ENCODE measurements around the gene TRPM2. TPM values are rescaled to one million over a fixed set of nuclear protein-coding genes. Genes with fewer than 3 reads are reported as not detected.

The TRPM2 gene
- total RNA-seq, 1 experiment from 2014 or later: not detected

- in situ Hi-C loops (cut with HindIII; ENCODE audit: low sequenced_read_pairs): no loop called here
- DNase-seq (ENCODE audit: low spot score): no peak
Measured at GRCh38 chr21:44368711-44369446, 15.5 kb downstream of the TRPM2 start.

- peak; percentile 23 for DNase-seq (ENCODE audit: low spot score)
- in situ Hi-C loops (cut with HindIII; ENCODE audit: low sequenced_read_pairs): no loop called here
Measured at GRCh38 chr21:44370027-44370735, 16.8 kb downstream of the TRPM2 start.

- no peak for DNase-seq (ENCODE audit: low spot score)
- in situ Hi-C loops (cut with HindIII; ENCODE audit: low sequenced_read_pairs): no loop called here
Measured at GRCh38 chr21:44370786-44371410, 17.5 kb downstream of the TRPM2 start.

- in situ Hi-C loops (cut with HindIII; ENCODE audit: low sequenced_read_pairs): no loop called here
- no peak for DNase-seq (ENCODE audit: low spot score)
Measured at GRCh38 chr21:44371596-44371995, 18.2 kb downstream of the TRPM2 start.

- no peak for DNase-seq (ENCODE audit: low spot score)
- in situ Hi-C loops (cut with HindIII; ENCODE audit: low sequenced_read_pairs): no loop called here
Measured at GRCh38 chr21:44372616-44373015, 19.2 kb downstream of the TRPM2 start.

GRCh38 chr21:44374601-44375280 is 21.3 kb downstream of the TRPM2 start:
- no peak for DNase-seq (ENCODE audit: low spot score)
- in situ Hi-C loops (cut with HindIII; ENCODE audit: low sequenced_read_pairs): no loop called here

GRCh38 chr21:44375281-44375651 is 21.8 kb downstream of the TRPM2 start:
- in situ Hi-C loops (cut with HindIII; ENCODE audit: low sequenced_read_pairs): no loop called here
- no peak for DNase-seq (ENCODE audit: low spot score)

GRCh38 chr21:44375761-44376241 is 22.4 kb downstream of the TRPM2 start:
- in situ Hi-C loops (cut with HindIII; ENCODE audit: low sequenced_read_pairs): no loop called here

GRCh38 chr21:44376606-44377005 is 23.2 kb downstream of the TRPM2 start:
- no peak for DNase-seq (ENCODE audit: low spot score)
- in situ Hi-C loops (cut with HindIII; ENCODE audit: low sequenced_read_pairs): no loop called here

More at GRCh38 chr21:44375761-44376241, 22.4 kb downstream of the TRPM2 start:
- no peak for DNase-seq (ENCODE audit: low spot score)

GRCh38 chr21:44377201-44377921 is 23.9 kb downstream of the TRPM2 start:
- DNase-seq (ENCODE audit: low spot score): no peak
- in situ Hi-C loops (cut with HindIII; ENCODE audit: low sequenced_read_pairs): no loop called here

- in situ Hi-C loops (cut with HindIII; ENCODE audit: low sequenced_read_pairs): no loop called here
- DNase-seq (ENCODE audit: low spot score): no peak
Measured at GRCh38 chr21:44377922-44378645, 24.7 kb downstream of the TRPM2 start.

GRCh38 chr21:44378646-44379514 is 25.5 kb downstream of the TRPM2 start:
- DNase-seq (ENCODE audit: low spot score): no peak

GRCh38 chr21:44379515-44379848 is 26.1 kb downstream of the TRPM2 start:
- DNase-seq (ENCODE audit: low spot score): no peak
- in situ Hi-C loops (cut with HindIII; ENCODE audit: low sequenced_read_pairs): no loop called here

More at GRCh38 chr21:44378646-44379514, 25.5 kb downstream of the TRPM2 start:
- in situ Hi-C loops (cut with HindIII; ENCODE audit: low sequenced_read_pairs): no loop called here

- in situ Hi-C loops (cut with HindIII; ENCODE audit: low sequenced_read_pairs): no loop called here
- no peak for DNase-seq (ENCODE audit: low spot score)
Measured at GRCh38 chr21:44379991-44380865, 26.8 kb downstream of the TRPM2 start.

- DNase-seq (ENCODE audit: low spot score): no peak
- in situ Hi-C loops (cut with HindIII; ENCODE audit: low sequenced_read_pairs): no loop called here
Measured at GRCh38 chr21:44380876-44381275, 27.5 kb downstream of the TRPM2 start.

- no peak for DNase-seq (ENCODE audit: low spot score)
- in situ Hi-C loops (cut with HindIII; ENCODE audit: low sequenced_read_pairs): no loop called here
Measured at GRCh38 chr21:44381874-44382273, 28.5 kb downstream of the TRPM2 start.

- in situ Hi-C loops (cut with HindIII; ENCODE audit: low sequenced_read_pairs): no loop called here
- DNase-seq (ENCODE audit: low spot score): no peak
Measured at GRCh38 chr21:44382536-44382935, 29.1 kb downstream of the TRPM2 start.

Data from G401 (cell line).